Measurements from ENCODE around the gene SF3A1. TPM values are rescaled to one million over a fixed set of nuclear protein-coding genes. Genes with fewer than 3 reads are reported as not detected.

SF3A1 gene
- total and polyA plus RNA-seq, 2 donors (not counting 3 experiments of a cell fraction or from before 2014, with no cell fraction given) = 60.2 to 187 TPM

DNA sequence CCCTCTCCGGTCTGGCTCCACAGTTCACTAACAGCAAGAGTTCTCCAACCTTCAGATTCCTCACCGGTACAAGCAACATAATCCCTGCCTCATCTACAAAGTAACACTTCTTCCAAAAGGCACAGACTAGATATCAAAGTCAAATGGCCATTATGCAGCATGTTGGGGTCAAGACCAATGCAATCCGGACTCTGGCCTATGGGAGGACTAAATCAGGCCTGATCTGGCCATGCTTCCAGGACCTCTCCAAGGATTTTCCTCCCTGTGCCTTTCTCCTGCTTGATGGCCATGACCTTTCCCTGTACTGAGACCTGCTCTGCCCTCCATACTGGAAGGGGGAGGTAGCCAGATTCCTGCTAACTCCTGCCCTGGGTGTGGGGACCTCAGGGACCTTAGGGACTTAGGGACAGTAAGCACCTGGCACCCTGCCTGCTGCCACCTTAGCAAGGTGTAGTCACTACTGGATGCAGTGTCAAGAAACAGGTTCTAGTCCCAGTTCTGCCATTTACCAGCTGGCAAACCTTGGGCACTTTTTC, 36.6 kb downstream of the SF3A1 start:
- Histone ChIP-seq H3K4me3 (replicated peaks in 1 of 3; ENCODE audit: insufficient read depth in 1 of 3, low read depth in 1 of 3, low read length in 3 of 3) (no peak overlapping the region), H3K9ac (replicated peaks; ENCODE audit: extremely low read depth, insufficient read depth, low read length) (no peak overlapping the region), H3K36me3 (ENCODE audit: control insufficient read depth in 2 of 2, extremely low read depth in 1 of 2, insufficient read depth in 2 of 2, low read length in 2 of 2) (no peaks in the 10 kb centered on the region), H3K4me2 (ENCODE audit: insufficient read depth, low read length) (no peak overlapping the region), H3K9me3 (replicated peaks; ENCODE audit: control insufficient read depth, insufficient read depth, low read length) (no peaks in the 10 kb centered on the region), H3K27ac (ENCODE audit: insufficient read depth, low read depth, low read length) (no peak overlapping the region), H4K20me1 (replicated peaks; ENCODE audit: control insufficient read depth, extremely low read depth, insufficient read depth, low read length) (no peaks in the 10 kb centered on the region), H3K4me1 (ENCODE audit: control insufficient read depth, extremely low read depth, insufficient read depth, low read length) (peaks cover 2% of the 10 kb centered on the region), H3K79me2 (ENCODE audit: control insufficient read depth, insufficient read depth, low read length) (no peaks in the 10 kb centered on the region), H3K9me1 (replicated peaks; ENCODE audit: control insufficient read depth, extremely low read depth, insufficient read depth, low read length) (no peaks in the 10 kb centered on the region), H2AFZ (ENCODE audit: low read depth, low read length) (no peak overlapping the region), H3K27me3 (ENCODE audit: control insufficient read depth in 2 of 2, insufficient read depth in 2 of 2, low read length in 2 of 2) (no peaks in the 10 kb centered on the region)
- TF ChIP-seq POLR2AphosphoS5 (IDR thresholded peaks at IDR 0.05; ENCODE audit: insufficient read depth, low read depth, low read length) = no peak
- TF ChIP-seq EZH2 (IDR thresholded peaks at IDR 0.05; ENCODE audit: borderline replicate concordance, low read depth, low read length, severe bottlenecking) = no peak
- TF ChIP-seq GATA2 (IDR thresholded peaks at IDR 0.05; ENCODE audit: insufficient read depth, insufficient read length, low read depth, low read length) = no peak
- TF ChIP-seq, protein P1, sequence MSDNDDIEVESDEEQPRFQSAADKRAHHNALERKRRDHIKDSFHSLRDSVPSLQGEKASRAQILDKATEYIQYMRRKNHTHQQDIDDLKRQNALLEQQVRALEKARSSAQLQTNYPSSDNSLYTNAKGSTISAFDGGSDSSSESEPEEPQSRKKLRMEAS (IDR thresholded peaks at IDR 0.05; ENCODE audit: insufficient read depth, insufficient read length) = no peak
- no peak for TF ChIP-seq FOS (IDR thresholded peaks at IDR 0.05; ENCODE audit: borderline replicate concordance, insufficient read depth, low read length)
- TF ChIP-seq JUN (IDR thresholded peaks at IDR 0.05; ENCODE audit: borderline replicate concordance, insufficient read depth, insufficient read length, low read depth) = no peak
- DNase-seq (ENCODE audit: low read depth, low spot score) (no peak), FAIRE-seq (no peak)
- BruUV-seq (replicated peaks) = no TSS peak
- dilution Hi-C loops (cut with MboI; ENCODE audit: extremely low pct_ligation_motif_present, low sequenced_read_pairs) = no loop called here
- POLR2A ChIA-PET = no interaction called here
- intact Hi-C loops (cut with micrococcal nuclease) = no loop called here
- CTCF ChIA-PET = interaction anchor here (0.9 kb wide), 1 partner anchor 32 kb away, joined by 4 read pairs; no protein-coding TSS in a partner anchor

DNA sequence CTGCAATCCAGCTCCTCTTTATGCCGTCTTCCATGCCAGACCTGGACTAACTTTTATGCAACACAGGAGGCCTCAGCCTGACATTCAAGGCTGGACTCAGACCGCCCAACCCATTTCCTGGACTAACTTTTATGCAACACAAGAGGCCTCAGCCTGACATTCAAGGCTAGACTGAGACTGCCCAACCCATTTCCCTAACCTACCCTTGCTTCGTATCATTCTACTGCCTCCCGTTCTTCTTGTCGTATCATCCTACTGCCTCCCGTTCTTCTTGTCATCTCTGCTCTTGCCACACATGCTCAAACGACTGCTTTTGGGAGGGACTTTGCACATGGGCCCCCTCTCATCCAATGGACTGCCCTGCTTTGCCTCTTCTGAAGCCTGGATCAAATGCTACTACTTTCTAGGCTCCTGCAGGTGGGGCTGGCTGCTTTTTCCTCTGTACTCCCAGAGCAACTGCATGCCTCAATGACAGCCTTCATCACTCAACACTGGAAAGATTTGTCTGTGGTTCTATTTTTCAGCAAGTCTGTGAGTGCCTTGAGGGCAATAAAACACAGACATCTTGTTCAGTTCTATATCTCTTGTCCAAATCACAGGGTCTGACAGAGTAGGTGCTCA, 37.8 kb downstream of the SF3A1 start:
- Histone ChIP-seq H3K9me3 (replicated peaks; ENCODE audit: control insufficient read depth, insufficient read depth, low read length) (no peaks in the 10 kb centered on the region), H3K36me3 (ENCODE audit: control insufficient read depth in 2 of 2, extremely low read depth in 1 of 2, insufficient read depth in 2 of 2, low read length in 2 of 2) (no peaks in the 10 kb centered on the region), H4K20me1 (replicated peaks; ENCODE audit: control insufficient read depth, extremely low read depth, insufficient read depth, low read length) (no peaks in the 10 kb centered on the region), H3K4me1 (ENCODE audit: control insufficient read depth, extremely low read depth, insufficient read depth, low read length) (no peaks in the 10 kb centered on the region), H3K79me2 (ENCODE audit: control insufficient read depth, insufficient read depth, low read length) (no peaks in the 10 kb centered on the region), H3K4me3 (replicated peaks in 1 of 3; ENCODE audit: insufficient read depth in 1 of 3, low read depth in 1 of 3, low read length in 3 of 3) (no peak overlapping the region), H3K27me3 (ENCODE audit: control insufficient read depth in 2 of 2, insufficient read depth in 2 of 2, low read length in 2 of 2) (no peaks in the 10 kb centered on the region), H3K4me2 (ENCODE audit: insufficient read depth, low read length) (no peak overlapping the region), H3K9ac (replicated peaks; ENCODE audit: extremely low read depth, insufficient read depth, low read length) (no peak overlapping the region), H3K27ac (ENCODE audit: insufficient read depth, low read depth, low read length) (no peak overlapping the region), H2AFZ (ENCODE audit: low read depth, low read length) (no peak overlapping the region), H3K9me1 (replicated peaks; ENCODE audit: control insufficient read depth, extremely low read depth, insufficient read depth, low read length) (no peaks in the 10 kb centered on the region)
- dilution Hi-C loops (cut with MboI; ENCODE audit: extremely low pct_ligation_motif_present, low sequenced_read_pairs) = no loop called here
- DNase-seq (ENCODE audit: low read depth, low spot score) (no peak), FAIRE-seq (no peak)
- intact Hi-C loops (cut with micrococcal nuclease) = no loop called here
- CTCF ChIA-PET = interaction anchor here (0.9 kb wide), 1 partner anchor 31 kb away, joined by 4 read pairs; no protein-coding TSS in a partner anchor
- POLR2A ChIA-PET = no interaction called here
- BruUV-seq (replicated peaks) = no TSS peak
- TF ChIP-seq POLR2AphosphoS5 (IDR thresholded peaks at IDR 0.05; ENCODE audit: insufficient read depth, low read depth, low read length) (no peak), GATA2 (IDR thresholded peaks at IDR 0.05; ENCODE audit: insufficient read depth, insufficient read length, low read depth, low read length) (no peak), MYC (IDR thresholded peaks at IDR 0.05; ENCODE audit: low read depth, low read length) (no peak), EZH2 (IDR thresholded peaks at IDR 0.05; ENCODE audit: borderline replicate concordance, low read depth, low read length, severe bottlenecking) (no peak), POLR2A (IDR thresholded peaks at IDR 0.05; ENCODE audit: low read depth, low read length) (no peak), FOS (IDR thresholded peaks at IDR 0.05; ENCODE audit: borderline replicate concordance, insufficient read depth, low read length) (no peak), JUN (IDR thresholded peaks at IDR 0.05; ENCODE audit: borderline replicate concordance, insufficient read depth, insufficient read length, low read depth) (no peak)
- TF ChIP-seq, protein P1 (IDR thresholded peaks at IDR 0.05; ENCODE audit: insufficient read depth, insufficient read length) = no peak
- TF ChIP-seq, protein P2, sequence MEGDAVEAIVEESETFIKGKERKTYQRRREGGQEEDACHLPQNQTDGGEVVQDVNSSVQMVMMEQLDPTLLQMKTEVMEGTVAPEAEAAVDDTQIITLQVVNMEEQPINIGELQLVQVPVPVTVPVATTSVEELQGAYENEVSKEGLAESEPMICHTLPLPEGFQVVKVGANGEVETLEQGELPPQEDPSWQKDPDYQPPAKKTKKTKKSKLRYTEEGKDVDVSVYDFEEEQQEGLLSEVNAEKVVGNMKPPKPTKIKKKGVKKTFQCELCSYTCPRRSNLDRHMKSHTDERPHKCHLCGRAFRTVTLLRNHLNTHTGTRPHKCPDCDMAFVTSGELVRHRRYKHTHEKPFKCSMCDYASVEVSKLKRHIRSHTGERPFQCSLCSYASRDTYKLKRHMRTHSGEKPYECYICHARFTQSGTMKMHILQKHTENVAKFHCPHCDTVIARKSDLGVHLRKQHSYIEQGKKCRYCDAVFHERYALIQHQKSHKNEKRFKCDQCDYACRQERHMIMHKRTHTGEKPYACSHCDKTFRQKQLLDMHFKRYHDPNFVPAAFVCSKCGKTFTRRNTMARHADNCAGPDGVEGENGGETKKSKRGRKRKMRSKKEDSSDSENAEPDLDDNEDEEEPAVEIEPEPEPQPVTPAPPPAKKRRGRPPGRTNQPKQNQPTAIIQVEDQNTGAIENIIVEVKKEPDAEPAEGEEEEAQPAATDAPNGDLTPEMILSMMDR (IDR thresholded peaks at IDR 0.05; ENCODE audit: extremely low read depth in 1 of 2, insufficient read depth in 1 of 2, low read depth in 1 of 2, low read length in 2 of 2) = no peak
